Transverse colon (tissue), 4 donors: Measurements from ENCODE around the gene NXNL2. TPM values are rescaled to one million over a fixed set of nuclear protein-coding genes. Genes with fewer than 3 reads are reported as not detected.

ENCODE experiments used
- DNase-seq: peaks from one replicate; pipeline ENCODE4 v3.0.0-alpha.2; 2019
- H3K27ac ChIP-seq, 4 donors: fragments of 200-600 bp; sonication (generic); 2 replicates each; pipeline ENCODE4 v1.5.1; 2016 to 2018; ENCODE audit warnings: inconsistent platforms in 4 of 4
- H3K27me3 ChIP-seq: fragments of 200-600 bp; sonication (generic); 2 replicates; pipeline ENCODE4 v1.5.1; 2017; ENCODE audit warnings: inconsistent platforms
- H3K36me3 ChIP-seq, 4 donors: fragments of 200-600 bp; sonication (generic); 2 replicates each; pipeline ENCODE4 v1.5.1; 2017 to 2019; ENCODE audit warnings: inconsistent platforms in 4 of 4
- H3K4me1 ChIP-seq, 4 donors: fragments of 200-600 bp; sonication (generic); 2 replicates each; pipeline ENCODE4 v1.5.1; 2017 to 2020; ENCODE audit warnings: inconsistent platforms in 4 of 4
- H3K4me3 ChIP-seq, 4 donors: fragments of 200-600 bp; sonication (generic); 1 replicate in 1 of 4; 2 replicates in 3 of 4; pipeline versions ENCODE4 v1.5.1 to v1.6.1; 2017 to 2019; ENCODE audit warnings: inconsistent platforms in 4 of 4
- H3K9me3 ChIP-seq, 2 donors: fragments of 200-600 bp; sonication (generic); 2 replicates each; pipeline ENCODE4 v1.5.1; 2017 to 2019; ENCODE audit warnings: inconsistent platforms in 2 of 2
- EP300 ChIP-seq: sonication (generic); formaldehyde crosslinking; IDR thresholded peaks from one replicate; pipeline ENCODE4 v1.6.1; 2017; ENCODE audit warnings: antibody characterized with exemption, low read depth
- POLR2A ChIP-seq: fragments of 450-650 bp; IDR thresholded peaks from one replicate; pipeline ENCODE4 v1.6.1; 2016; ENCODE audit warnings: antibody characterized with exemption, mild to moderate bottlenecking, moderate library complexity
- POLR2AphosphoS5 ChIP-seq, 3 donors: sonication (generic); formaldehyde crosslinking; IDR thresholded peaks; one replicate each; pipeline ENCODE4 v1.6.1; 2016; ENCODE audit warnings: antibody characterized with exemption in 3 of 3
- WGBS, 2 donors: methylation state at CpG; one replicate each; pipeline ENCODE4 v1.1.5; 2018; ENCODE audit warnings: low coverage in 1 of 2; 5-methylcytosine and 5-hydroxymethylcytosine counted together
- in situ Hi-C, 4 donors: fragments of 200-750 bp; cut with MboI; loops; one replicate each; pipeline versions ENCODE4 v1.15.0 to v1.15.1; 2017; ENCODE audit warnings: low sequenced_read_pairs in 3 of 4, low pct_ligation_motif_present in 1 of 4, low pct_unique_long_range_greater_than_20kb in 1 of 4
- intact Hi-C: fragments of 100-400 bp; cut with DNase I; formaldehyde crosslinking; loops from one replicate; pipeline ENCODE4 v1.15.1; 2023; ENCODE audit warnings: low total_unique reads
- total RNA-seq, 4 donors: library from RNA; depleted of rRNA; stranded (reverse); fragments of >200 nt; gene quantifications; one replicate each; pipeline ENCODE4 v1.1.0, GENCODE V29; 2016
- TF ChIP-seq, protein P1 (sequence below), 5 experiments: fragments of 200-600 bp in 3 of 5; fragments of 450-650 bp in 2 of 5; sonication (generic) in 3 of 5; IDR thresholded peaks; 1 replicate in 2 of 5; 2 replicates in 3 of 5; pipeline ENCODE4 v1.5.1; 2016 to 2017; ENCODE audit warnings: antibody characterized with exemption in 5 of 5, inconsistent platforms in 3 of 5, mild to moderate bottlenecking in 2 of 5, moderate library complexity in 1 of 5

NXNL2 gene
- not detected for total RNA-seq

DNA sequence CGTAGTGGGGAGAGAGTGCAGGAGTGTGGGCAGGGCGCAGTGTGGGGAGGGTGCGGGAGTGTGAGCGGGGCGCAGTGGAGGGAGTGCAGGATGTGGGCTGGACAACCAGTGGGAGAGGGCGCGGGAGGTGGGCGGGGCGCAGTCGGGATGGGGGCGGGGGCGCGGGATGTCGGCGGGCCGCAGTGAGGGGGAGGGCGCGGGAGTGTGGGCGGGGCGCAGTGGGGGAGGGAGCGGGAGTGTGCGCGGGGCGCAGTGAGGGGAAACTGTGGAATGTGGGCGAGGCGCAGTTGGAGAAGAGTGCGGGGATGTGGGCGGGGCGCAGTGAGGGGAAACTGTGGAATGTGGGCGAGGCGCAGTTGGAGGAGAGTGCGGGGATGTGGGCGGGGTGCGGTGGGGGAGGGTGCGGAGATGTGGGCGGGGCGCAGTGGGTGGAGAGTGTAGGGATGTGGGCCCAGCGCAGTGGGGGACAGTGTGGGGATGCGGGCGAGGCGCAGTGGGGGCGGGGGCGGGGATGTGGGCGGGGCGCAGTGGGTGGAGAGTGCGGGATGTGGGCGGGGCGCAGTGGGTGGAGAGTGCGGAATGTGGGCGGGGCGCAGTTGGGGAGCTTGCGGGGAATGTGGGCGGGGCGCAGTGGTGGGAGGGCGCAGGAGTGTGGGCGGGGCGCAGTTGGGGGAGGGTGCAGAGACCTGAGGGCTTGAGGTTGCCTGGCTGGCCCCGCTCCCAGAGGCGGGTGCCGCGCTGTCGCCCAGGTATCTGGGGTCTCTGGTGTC lies at the start of gene NXNL2:
Gene NXNL2, plus strand, starts transcription at position 723 of the 770 bp plus-strand sequence. CDS start 257 bp downstream, outside the sequence.
- TF ChIP-seq POLR2A (no peak), EP300 (no peak), POLR2AphosphoS5 (IDR thresholded peaks at IDR 0.05) (no peak)
- TF ChIP-seq, protein P1, sequence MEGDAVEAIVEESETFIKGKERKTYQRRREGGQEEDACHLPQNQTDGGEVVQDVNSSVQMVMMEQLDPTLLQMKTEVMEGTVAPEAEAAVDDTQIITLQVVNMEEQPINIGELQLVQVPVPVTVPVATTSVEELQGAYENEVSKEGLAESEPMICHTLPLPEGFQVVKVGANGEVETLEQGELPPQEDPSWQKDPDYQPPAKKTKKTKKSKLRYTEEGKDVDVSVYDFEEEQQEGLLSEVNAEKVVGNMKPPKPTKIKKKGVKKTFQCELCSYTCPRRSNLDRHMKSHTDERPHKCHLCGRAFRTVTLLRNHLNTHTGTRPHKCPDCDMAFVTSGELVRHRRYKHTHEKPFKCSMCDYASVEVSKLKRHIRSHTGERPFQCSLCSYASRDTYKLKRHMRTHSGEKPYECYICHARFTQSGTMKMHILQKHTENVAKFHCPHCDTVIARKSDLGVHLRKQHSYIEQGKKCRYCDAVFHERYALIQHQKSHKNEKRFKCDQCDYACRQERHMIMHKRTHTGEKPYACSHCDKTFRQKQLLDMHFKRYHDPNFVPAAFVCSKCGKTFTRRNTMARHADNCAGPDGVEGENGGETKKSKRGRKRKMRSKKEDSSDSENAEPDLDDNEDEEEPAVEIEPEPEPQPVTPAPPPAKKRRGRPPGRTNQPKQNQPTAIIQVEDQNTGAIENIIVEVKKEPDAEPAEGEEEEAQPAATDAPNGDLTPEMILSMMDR (IDR thresholded peaks at IDR 0.05): no peak
- Histone ChIP-seq H3K36me3 (no peaks in the 10 kb centered on the region), H3K4me1 (peaks cover 9 to 21% (median 19%) of the 10 kb centered on the region in 4 donors), H3K9me3 (no peaks in the 10 kb centered on the region), H3K27ac (peak within 1 kb of the TSS; percentile 43 to 75 (median 66)), H3K27me3 (peaks cover 49% of the 10 kb centered on the region), H3K4me3 (peak within 1 kb of the TSS; percentile 15 to 50 (median 37))
- intact Hi-C loops: no loop called here
- peak; percentile 78 for DNase-seq
- in situ Hi-C loops: no loop called here
- 4 to 48% methylated on average over 4 to 45 of the region's 62 CpGs for WGBS, 2 donors

DNA sequence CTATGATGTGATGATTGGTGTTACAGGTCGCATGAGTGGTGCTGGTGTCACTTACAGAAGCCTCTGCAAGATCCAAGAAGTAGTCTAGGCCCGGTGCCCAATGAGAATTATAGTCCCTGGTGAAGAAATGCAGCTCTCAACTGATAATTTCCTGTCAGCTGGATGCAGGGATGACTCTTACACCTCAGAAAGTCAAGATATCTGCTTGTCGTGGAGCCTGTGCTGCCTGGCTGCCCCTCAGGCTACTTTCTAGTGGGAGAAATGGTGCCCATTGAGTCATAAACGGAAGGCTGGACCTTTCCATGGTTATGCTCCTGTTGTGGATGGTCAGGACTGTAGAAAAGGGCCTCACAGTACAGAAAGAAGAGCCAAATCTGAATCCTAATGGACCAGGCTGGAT lies 46.8 kb upstream of the NXNL2 start:
- no peak for DNase-seq
- H3K36me3 ChIP-seq: no peaks in the 10 kb centered on the region
- in situ Hi-C loops: no loop called here
- H3K4me1 ChIP-seq: no peaks in the 10 kb centered on the region
- H3K4me3 ChIP-seq: no peak overlapping the region
- TF ChIP-seq, protein P1 (IDR thresholded peaks at IDR 0.05): no peak
- no peak for TF ChIP-seq POLR2A
- no peak for TF ChIP-seq EP300
- TF ChIP-seq POLR2AphosphoS5 (IDR thresholded peaks at IDR 0.05): no peak
- intact Hi-C loops: no loop called here
- 97% methylated on average over 4 of the region's 4 CpGs; no CpG with 5 or more reads in 1 of the 2 donors for WGBS, 2 donors
- H3K27ac ChIP-seq: no peak overlapping the region
- no peaks in the 10 kb centered on the region for H3K27me3 ChIP-seq
- no peaks in the 10 kb centered on the region for H3K9me3 ChIP-seq

DNA sequence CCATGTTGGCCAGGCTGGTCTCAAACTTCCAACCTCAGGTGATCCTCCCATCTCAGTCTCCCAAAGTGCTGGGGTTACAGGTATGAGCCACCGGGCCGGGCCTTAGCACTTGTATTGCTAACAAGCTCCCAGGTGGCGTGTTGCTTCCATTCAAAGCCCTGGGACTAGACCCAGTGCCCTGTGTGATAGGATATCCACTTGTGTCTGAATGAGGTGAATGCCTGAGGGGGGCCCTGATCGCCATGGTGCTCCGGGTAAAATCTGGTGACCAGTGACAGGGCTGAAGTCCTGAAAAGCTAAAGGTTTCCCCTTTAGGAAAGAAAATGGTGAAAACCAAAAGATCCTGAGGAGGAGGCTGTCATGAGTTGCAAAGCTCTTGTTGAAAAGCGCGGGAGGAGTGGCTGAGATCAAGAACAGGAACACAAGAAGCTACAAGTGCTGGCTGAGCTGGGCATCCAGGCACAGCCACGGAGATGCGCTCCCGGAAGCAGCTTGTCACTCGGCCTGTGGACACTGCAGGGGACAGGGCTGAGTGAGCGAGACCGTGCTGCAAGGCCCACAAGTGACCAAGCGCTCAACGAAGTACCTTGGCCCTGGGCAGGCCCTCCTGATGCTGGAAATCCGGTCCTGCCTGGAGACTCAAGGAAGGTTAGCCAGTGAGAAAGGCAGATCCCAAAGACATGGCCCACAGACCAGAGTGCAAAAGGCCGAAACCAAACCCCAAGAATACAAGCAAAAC lies 39.8 kb upstream of the NXNL2 start:
- Histone ChIP-seq H3K27me3 (no peaks in the 10 kb centered on the region), H3K9me3 (no peaks in the 10 kb centered on the region), H3K27ac (no peak overlapping the region), H3K4me3 (no peak overlapping the region), H3K36me3 (no peaks in the 10 kb centered on the region), H3K4me1 (no peaks in the 10 kb centered on the region)
- WGBS, 2 donors: 80 to 96% methylated on average over 1 to 17 of the region's 17 CpGs
- TF ChIP-seq, protein P1 (IDR thresholded peaks at IDR 0.05): no peak
- TF ChIP-seq EP300 (no peak), POLR2A (no peak), POLR2AphosphoS5 (IDR thresholded peaks at IDR 0.05) (no peak)
- in situ Hi-C loops (no loop called here), intact Hi-C loops (no loop called here)
- DNase-seq: no peak

DNA sequence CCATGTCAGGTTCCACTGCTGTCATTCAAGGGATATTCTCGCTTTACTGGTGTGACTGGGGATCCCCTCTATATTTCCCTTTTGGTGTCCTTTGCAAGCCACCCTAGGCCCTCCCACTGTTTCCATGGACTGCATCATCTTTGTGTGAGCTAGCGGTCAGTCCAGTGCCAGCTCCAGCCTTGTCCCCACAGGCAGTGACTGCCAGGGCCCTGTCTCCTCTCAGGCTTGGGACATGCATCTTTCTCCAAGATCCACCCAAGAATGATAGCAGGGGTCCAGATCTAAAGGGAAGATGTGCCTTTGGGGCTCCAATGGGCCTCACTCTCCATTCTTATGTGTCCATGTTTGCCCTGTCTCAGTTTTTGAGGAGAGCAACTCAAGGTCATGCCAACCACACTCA lies 37.8 kb upstream of the NXNL2 start:
- H3K36me3 ChIP-seq: no peaks in the 10 kb centered on the region
- TF ChIP-seq POLR2A: no peak
- no peak for TF ChIP-seq POLR2AphosphoS5 (IDR thresholded peaks at IDR 0.05)
- TF ChIP-seq, protein P1 (IDR thresholded peaks at IDR 0.05): no peak
- H3K27ac ChIP-seq: no peak overlapping the region
- in situ Hi-C loops: no loop called here
- no peak for DNase-seq
- H3K4me3 ChIP-seq: no peak overlapping the region
- WGBS, 2 donors: 94 to 100% methylated on average over 2 of the region's 2 CpGs
- H3K4me1 ChIP-seq: no peaks in the 10 kb centered on the region
- no peaks in the 10 kb centered on the region for H3K27me3 ChIP-seq
- intact Hi-C loops: no loop called here
- H3K9me3 ChIP-seq: no peaks in the 10 kb centered on the region
